Measurements from ENCODE around the gene SPTBN5.

Gene SPTBN5

DNA sequence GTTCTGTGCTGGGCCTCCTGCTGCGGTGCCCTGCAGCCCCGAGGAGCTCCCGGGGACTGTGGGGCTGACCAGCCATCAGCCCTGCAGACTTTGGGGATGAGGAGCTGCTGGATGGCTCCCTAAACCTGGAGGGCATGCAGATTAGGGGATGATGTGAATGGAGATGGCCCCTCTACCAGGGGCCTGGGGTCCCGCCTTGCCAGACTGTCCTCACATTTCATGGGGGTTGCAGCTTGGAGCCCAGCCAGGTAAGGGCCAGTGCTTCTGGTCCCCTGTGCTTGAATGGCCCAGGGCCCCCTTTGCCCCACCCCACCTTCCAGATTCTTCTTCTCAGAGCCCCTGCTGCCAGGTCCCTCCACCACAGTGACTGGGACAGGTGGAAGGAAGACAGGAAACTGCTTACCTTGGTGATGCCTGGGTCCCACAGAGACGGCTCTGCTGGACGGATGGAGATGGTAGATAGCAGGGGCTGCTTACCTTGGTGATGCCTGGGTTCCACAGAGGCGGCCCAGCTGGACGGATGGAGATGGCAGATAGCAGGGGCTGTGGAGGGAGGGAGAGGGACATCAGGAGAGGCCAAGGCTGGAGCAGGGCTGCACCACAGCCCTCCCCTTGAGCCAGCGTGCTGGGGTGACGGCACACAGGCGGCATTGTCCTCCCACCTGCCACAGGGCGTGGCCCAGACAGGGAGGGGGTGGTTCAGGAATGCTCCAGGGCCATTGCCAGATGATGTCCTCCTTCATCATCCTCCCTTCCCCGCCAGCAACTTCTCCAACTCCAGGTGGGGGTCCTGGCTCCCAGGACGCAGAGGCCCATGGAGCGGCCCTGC is at the start of gene SPTBN5:
SPTBN5 (minus strand) TSS at position 632 of the 829 bp plus-strand sequence; CDS start at position 76, 556 bp downstream.
- DNase-seq (ENCODE audit: low read depth, low spot score): no peak

DNA sequence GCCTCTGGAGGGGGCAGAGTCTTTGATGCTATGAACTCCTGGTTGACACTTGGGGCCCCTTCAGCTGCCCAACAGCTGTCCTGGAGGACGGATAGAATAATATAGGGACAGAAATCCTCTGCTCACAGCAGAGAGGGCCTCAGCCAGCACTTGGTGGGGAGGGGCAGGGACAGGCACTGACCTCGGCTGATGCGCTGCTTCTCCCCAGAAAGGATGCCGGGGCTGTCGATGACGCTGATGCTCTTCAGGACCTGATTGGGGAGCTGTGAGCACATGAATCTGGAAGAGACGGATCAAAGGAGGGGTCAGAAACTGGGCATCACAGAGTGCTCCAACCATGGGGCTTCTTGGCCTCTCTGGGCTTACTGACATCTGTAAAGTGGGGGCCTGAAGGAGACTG is 49.0 kb upstream of the SPTBN5 start:
- no peak for DNase-seq (ENCODE audit: low read depth, low spot score)

DNA sequence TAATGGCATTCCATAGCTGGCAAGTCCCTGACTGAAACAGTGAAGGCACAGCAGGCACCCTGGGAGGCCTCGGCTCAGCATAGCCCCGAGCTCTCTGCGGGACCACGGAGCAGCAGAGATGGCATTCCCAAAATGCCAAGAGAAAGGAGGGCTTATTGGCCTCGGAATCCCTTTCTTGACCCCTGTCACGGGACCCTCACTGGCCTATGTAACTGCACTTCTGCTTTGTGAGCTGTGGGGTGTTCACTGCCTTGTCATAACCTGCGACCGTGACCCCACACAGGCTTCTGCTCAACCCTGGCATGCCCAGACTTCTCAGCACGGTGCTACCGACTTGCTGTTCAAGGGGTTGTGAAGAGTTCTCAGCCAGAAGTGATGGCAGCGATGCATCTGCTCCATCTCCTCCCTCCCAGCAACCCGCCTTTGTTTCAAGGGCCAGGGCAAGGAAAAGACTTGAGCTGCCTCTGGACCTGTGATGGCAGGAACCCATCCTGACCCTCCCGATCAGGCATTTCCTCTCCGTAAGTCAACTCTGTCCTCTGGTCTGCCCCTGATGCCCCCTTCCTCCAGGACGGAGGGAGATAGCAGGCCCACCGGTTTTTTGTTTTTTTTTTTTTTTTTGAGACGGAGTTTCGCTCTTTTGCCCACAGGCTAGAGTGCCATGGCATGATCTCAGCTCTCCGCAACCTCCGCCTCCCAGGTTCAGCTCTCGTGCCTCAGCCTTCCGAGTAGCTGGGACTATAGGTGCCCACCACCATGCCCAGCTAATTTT is 48.0 kb upstream of the SPTBN5 start:
- DNase-seq (ENCODE audit: low read depth, low spot score): no peak

DNA sequence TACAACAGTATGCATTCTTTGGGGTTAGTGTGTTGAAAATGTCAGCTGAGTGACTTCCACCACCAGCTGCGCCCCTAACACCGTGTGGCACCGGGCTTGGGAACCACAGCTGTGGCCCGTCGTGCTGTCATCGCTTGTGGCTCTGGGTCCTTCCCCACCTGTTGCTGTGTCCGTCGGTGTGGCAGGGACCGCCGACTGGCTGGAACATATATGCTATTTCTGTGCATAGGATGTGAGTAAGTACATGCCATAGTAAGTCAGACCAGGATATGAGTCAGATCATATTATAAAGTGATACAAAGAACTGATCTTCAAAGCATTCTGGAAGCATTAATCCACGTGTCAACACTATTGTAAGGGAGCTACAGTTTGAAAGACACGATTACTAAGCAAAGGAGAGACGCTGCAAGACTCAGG is 46.6 kb upstream of the SPTBN5 start:
- no peak for DNase-seq (ENCODE audit: low read depth, low spot score)

DNA sequence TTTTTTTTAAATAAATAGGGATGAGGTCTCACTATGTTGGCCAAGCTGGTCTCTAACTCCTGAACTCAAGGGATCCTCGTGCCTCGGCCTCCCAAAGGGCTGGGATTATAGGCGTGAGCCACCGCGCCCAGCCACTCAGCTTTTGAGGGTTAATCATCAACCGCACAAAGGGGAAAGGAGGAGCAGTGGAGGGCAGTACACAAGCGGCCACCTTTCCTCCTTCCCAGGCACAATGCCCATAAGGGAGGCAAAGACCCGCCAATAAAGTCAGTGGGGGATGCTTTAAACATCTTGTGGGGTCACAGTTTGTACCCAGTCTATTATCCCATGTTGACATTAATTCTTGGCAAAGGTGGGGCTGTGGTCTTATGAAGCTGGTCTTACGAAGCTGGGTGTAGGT is 46.1 kb upstream of the SPTBN5 start:
- DNase-seq (ENCODE audit: low read depth, low spot score): no peak

DNA sequence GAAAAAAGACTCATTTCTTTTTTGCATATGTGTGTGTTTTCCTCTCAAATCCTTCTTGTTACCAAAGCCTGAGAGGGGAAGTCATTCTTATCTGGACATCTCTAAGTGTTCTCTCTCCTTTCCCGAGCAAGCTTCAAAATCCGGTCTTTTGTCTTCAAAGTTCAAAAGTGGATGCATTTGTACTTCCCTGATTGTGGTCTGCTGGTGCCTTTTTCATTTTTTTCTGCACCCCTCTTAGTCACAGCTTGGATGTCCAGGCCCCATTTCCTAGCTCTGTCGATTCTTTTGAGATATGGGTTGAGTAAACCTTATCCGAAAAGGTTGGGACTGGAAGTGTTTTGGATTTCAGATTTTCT is 43.7 kb upstream of the SPTBN5 start:
- no peak for DNase-seq (ENCODE audit: low read depth, low spot score)

DNA sequence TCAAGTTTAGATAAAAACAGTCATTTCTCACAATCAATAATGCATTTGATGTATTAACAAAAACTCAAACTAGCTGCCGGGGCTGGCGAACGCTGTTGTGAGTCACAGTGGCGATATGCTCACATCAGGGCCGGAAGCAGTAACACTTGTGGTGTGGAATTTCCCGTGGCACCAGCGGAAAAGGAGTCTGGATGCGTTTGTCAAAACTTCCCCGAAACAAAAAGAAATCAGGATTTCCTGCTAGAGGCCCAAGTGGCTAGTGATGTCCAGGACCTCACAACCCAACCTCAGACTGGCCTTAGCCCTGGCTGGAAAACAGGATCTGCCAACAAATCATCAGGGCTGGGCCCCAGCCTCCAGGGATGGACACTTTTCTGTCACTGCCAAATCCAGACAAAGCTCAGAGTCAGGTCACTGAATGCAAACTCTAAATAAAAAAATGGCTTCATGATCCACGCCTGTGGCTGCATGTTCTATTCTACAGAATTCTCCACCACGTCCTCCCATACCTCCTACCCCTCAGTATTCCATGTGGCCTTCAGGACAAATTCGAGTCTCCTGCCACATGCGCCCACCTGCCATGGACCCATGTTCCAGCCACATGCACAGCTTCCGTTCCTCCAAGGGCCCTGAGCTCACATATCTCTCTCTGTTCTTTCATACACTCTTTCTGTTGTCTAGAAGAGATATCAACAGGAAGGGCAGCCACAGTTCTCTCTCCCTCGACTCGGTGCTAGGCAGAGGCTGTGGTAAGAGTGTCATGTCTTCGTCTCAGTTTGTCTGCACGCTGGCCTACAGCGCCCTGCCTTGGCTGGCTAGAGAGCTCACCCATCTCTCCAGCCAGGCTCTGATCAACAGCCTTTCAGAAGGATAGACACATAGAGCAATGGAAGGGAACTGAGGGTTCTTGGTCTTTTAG is 43.1 kb upstream of the SPTBN5 start:
- no peak for DNase-seq (ENCODE audit: low read depth, low spot score)

DNA sequence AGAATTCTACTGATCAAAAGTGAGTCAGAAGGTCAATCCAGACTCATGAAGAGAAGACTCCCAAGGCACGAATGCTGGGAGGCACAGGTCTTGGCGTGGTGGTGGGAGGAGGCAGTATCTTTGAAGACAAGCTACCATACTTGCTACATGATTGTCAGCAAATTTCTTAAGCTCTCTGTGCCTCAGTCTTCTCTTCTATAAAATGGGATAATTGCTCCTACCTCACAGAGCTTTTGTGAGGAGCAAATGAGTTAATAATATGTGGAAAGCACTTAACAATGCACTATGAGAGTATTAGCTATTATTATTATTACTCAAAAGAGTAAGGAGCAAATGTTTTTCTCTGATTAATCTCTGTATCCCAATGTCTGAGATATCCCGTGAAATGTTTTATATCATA is 42.3 kb upstream of the SPTBN5 start:
- DNase-seq (ENCODE audit: low read depth, low spot score): no peak

DNA sequence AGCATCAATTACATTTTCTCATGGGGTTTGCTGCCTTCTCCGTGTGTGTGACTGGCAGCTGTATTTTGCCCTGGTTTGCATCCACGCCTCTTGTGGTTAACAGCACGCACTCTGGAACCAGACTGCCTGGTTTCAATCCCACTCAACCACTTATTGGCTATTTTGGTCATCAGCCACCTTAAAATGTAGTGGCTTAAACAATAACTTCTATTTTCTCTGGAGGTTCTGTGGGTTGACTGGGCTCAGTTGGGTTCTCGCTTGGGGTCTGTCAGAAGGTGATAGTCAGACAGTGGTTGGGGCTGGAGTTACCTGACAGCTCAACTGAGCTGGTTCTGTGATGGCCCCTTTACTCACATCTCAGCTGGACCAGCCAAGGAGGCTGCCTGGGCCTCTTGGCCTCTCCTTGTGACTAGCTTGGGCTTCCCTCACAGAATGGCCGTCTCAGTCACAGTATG is 41.7 kb upstream of the SPTBN5 start:
- no peak for DNase-seq (ENCODE audit: low read depth, low spot score)

DNA sequence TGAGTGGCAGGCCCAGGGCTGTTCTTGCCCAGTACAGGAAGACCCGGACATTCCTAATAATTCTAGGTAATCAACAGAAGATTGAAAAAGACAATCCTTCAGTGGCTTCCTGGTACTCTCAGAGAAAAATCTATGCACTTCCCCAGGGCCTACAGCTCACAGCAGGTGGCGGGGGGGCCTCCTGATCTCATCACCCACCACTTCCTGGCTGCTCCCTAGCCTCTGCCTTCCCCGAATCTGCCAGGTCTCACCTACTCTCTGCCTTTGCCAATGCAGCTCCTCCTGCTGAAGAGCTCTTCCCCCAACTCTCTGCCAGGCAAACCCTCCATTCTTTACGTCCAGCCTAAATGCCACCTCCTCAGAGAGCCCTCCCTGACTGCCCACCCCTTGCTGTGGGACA is 41.0 kb upstream of the SPTBN5 start:
- DNase-seq (ENCODE audit: low read depth, low spot score): no peak

DNA sequence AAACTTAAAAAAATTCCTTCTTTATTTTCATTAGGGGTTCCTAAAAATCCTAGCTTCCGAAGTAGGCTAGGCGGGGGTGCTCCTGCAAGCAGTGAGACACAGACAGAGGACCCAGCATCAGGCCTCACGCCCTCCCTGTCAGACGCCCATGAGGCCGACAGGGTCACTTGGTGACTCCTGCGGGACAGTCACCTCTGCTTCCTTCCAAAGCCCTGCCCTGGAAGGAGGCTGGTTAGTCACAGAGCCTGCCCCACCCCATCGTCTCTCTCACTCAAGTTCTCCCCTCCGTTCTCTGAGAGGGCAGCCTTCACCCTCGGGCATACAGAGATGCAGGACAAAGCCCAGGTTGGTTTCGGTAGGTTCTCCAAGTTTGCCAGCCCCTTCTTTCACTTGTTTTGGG is 39.9 kb upstream of the SPTBN5 start:
- no peak for DNase-seq (ENCODE audit: low read depth, low spot score)

DNA sequence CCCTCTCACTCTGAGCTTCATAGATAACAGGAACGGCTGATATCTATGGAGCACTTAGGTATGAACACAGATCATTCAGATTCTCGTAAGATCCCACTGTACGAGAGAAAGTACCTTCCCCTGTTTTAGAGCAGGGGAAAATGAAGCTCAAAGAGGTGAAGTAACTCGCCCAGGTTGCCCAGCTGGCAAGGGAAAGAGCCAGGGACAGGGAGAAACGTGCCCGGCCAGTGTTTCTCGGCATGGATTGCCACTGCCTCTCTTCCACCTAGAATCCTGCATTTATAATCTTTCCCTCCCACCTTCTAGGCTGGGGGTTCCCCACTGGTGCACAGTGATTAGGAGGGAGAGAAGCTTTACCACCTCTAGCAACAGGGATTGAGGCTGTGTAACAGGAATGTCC is 39.5 kb upstream of the SPTBN5 start:
- DNase-seq (ENCODE audit: low read depth, low spot score): no peak

DNA sequence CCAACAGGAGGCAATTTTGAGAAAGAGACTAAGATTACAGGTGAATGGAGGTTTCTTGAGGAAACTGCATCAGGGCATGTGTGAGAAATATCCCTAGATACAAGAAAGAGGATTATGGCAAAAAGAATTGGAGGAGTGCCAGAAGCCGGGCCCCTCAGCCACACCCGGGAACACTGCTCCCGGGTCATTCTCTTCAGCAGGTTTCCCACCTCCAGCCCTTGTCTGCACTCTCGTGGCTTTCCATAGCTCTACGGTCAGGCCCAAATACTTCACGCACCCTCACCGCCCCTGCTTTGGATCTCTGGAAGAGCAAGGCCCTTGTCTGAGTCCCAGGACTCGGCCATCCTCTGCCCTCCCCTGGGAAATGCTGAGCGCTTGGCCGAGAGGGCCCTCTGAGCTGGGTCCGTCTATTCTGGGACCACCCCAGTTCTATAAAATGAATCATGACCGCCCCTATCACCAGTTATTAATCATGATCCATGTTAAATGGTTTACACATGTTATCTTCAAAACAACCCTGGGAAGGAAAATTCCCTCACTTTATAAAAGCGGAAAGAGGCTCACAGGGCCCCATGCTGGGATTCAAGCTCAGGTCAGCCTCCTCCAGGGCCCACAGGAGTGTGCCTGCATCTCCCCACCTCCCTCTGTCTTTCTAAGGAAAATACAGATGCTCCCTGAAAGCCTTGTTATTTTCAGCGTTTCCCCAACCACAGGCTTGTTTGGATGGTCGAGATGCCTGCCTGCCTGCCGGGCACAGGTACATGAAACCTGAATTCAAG is 38.8 kb upstream of the SPTBN5 start:
- no peak for DNase-seq (ENCODE audit: low read depth, low spot score)

DNA sequence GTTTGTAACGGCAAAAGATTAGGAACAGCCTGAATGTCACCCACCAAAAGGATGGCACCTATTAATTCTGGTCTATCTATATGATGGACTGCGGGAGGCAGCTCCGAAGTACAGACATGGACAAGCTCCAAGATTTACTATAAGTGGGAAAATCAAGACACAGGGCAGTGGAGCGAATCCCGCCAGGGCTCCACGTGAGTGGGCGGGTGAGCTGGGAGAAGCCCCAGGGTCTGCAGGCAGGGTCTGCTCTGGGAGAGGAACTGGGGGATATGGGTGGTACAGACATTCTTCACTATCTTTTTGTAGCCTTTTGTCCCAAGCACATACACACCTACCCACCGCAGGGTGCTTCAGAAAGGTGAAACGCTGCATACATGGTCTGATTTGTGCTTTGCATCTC is 38.2 kb upstream of the SPTBN5 start:
- DNase-seq (ENCODE audit: low read depth, low spot score): no peak

DNA sequence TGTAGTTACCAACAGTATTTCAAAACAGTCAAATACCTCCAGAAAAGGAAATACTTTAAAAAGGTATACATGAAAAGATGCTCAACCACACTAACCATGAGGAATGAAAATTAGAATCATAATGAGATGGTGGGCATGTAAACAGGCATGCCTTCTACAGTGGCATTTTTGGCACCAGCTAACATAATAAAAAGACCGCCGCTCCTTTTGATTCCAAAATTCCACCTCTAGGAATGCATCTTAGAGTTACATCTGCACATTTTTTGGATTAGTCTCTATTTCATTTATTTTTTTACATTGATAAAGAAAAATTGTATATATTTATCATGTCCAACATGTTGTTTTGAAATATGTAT is 37.0 kb upstream of the SPTBN5 start:
- no peak for DNase-seq (ENCODE audit: low read depth, low spot score)

DNA sequence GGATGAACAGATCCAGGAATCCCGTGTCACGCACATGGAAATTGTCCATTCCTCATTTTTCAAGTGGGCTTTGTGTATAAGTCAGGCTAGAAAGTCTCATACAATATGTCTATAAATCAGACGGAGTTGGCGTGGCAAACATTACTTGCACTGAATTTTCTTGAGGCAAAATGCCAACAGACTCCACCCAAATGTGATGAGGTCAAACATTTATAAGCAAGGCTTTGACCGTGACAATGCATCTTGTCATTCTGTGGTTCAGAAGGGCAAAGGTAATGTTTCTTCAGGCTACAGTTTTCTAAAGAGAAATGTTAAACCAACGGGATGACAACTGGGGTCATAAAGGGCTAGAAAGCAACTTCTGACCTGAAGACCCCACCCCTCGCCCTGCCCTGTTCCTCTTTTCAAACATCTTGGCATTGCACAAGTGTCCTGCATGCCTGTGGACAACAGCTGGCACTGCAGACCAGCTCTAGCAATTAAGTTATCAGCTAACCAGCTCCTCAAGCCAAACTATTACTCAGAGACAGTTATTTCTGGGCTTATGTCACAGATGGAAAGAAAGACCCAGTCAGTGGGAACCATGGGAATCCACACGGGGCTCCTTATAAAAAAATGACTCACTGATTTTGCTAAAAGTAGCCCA is 36.5 kb upstream of the SPTBN5 start:
- no peak for DNase-seq (ENCODE audit: low read depth, low spot score)

DNA sequence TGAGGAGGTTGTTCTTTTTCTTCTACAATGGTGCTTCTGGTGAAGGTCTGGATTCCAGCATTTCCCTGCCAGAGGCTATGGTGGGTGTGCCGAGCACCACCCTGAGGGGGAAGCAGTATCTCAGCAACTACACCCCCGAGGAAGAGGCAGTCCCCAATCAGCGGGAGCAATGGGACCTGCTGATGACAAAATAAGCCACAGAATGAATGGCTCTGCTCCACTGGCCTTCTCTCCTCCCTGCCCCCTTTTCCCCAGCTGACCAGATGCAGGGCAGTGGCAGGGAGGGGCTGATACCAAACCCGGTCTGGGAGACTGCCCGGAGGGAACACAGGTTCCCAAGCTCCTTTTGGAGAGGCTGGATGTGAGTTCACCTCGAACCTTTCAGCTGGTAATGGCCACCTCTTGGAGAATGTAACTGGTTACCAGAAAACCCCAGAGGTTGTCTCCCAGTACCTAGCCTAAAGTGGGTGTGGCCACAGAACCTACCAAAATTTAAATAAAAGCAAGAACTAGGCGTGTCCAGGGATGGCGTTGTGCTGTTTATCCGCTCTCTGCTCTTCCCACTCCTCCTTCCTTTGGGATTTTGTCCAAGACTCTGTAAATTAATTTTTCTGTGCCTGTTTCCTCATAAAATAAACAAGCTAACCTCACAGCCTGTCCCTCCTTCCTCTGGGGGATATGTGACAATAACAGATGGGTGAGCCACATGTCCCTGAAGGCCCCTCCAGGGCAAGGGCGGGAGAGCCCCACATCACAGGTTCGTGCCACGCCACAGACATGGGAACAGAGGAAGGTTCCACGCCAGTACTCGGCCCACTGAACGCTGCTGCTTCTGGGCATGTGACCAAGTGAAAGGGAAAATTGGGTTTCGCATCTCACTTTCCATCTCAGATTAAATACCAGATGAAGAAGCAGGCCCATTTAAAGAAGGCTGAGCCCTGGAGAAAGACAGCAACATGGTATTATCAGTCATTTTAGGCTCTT is 35.1 kb upstream of the SPTBN5 start:
- no peak for DNase-seq (ENCODE audit: low read depth, low spot score)

DNA sequence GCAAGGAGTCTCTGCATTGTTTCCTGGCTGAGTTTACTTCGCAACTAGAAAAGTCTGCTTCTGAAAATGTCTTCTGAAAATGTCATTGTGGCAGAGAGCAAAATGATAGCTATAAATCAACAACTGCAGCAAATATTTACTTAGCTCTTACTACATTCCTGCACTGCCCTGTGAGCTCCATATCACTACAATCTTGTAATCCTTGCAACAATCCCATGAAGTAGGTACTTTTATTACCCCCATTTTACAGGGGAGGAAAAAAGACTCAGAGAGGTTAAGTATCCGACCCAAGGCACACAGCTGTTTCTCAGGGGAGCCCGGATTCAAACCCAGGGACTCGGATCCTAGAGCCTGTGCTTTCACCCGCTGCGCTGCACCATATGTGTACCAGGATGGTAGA is 34.2 kb upstream of the SPTBN5 start:
- no peak for DNase-seq (ENCODE audit: low read depth, low spot score)

DNA sequence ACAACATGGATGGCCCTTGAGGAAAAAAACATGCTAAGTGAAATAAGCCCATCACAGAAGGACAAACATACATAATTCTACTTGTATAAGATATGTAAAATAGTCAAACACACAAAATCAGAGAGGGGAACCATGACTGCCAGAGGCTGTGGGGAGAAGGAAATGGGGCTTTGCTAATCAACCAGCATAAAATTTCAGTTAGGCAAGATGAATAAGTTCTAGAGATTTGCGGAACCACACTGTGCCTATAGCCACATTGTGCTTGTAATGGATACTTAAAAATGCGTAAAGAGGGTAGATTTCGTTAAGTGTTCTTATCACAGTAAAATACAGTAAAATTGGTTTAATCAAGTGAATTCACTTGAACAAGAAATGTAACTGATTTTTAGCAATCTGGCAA is 33.7 kb upstream of the SPTBN5 start:
- no peak for DNase-seq (ENCODE audit: low read depth, low spot score)
